ENCODE measurements around the gene EPSTI1.

The EPSTI1 gene

DNA sequence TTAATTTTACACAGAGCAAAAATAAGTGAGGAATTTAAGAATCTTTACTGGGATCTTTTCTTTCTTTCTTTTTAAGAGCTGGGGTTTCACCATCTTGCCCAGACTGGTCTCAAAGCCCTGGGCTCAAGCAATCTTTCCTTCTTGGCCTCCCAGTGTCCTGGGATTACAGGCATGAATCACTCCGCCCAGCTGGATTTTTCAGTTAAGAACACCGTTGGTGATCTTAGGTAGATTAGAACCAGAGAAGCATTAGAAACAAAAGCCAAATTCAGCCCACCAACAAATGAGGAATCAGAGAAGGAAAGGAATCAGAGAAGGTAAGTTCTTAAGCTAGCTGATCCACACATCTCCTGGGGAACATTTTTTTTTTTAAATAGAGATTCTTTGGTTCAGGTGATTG is 34.2 kb downstream of the EPSTI1 start:
- TF ChIP-seq, protein P1, sequence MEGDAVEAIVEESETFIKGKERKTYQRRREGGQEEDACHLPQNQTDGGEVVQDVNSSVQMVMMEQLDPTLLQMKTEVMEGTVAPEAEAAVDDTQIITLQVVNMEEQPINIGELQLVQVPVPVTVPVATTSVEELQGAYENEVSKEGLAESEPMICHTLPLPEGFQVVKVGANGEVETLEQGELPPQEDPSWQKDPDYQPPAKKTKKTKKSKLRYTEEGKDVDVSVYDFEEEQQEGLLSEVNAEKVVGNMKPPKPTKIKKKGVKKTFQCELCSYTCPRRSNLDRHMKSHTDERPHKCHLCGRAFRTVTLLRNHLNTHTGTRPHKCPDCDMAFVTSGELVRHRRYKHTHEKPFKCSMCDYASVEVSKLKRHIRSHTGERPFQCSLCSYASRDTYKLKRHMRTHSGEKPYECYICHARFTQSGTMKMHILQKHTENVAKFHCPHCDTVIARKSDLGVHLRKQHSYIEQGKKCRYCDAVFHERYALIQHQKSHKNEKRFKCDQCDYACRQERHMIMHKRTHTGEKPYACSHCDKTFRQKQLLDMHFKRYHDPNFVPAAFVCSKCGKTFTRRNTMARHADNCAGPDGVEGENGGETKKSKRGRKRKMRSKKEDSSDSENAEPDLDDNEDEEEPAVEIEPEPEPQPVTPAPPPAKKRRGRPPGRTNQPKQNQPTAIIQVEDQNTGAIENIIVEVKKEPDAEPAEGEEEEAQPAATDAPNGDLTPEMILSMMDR (conservative IDR thresholded peaks at IDR 0.05; ENCODE audit: low read depth, low read length), result no peak
- no peaks in the 10 kb centered on the region for H3K4me1 ChIP-seq (ENCODE audit: low read depth, poor library complexity, severe bottlenecking)
- H2AFZ ChIP-seq (ENCODE audit: low read depth), result no peak overlapping the region
- H4K20me1 ChIP-seq (ENCODE audit: insufficient read depth), result no peaks in the 10 kb centered on the region
- H3K9ac ChIP-seq, result no peak overlapping the region
- no peaks in the 10 kb centered on the region for H3K79me2 ChIP-seq (ENCODE audit: insufficient read depth, low read depth)
- no peaks in the 10 kb centered on the region for H3K36me3 ChIP-seq (ENCODE audit: insufficient read depth)
- H3K27ac ChIP-seq, result no peak overlapping the region
- no peaks in the 10 kb centered on the region for H3K27me3 ChIP-seq (ENCODE audit: insufficient read depth, low read depth)
- H3K4me2 ChIP-seq, result no peak overlapping the region
- no peak overlapping the region for H3K4me3 ChIP-seq (IDR thresholded peaks at IDR 0.05; ENCODE audit: insufficient read depth, low read depth, low read length)

DNA sequence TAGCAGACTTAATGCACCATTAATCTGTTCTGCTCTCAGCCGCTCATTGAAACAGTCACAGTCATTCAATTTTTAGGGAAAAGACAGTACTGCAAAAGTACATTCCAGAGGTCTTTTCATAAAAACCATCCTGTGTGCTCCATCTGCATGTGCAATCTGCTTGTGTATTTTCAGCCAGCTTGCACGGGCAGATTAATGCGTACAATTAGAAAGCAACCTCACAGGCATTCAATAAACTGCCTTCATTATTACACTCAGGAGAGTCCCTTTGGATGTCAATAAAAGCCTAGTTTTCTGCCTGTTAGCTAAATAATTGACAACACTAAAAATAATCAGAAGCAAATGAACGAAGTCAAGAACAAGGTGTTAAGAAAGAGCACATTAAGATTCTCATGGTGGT is 41.9 kb downstream of the EPSTI1 start:
- H2AFZ ChIP-seq (ENCODE audit: low read depth), result no peak overlapping the region
- H4K20me1 ChIP-seq (ENCODE audit: insufficient read depth), result no peaks in the 10 kb centered on the region
- no peaks in the 10 kb centered on the region for H3K36me3 ChIP-seq (ENCODE audit: insufficient read depth)
- no peaks in the 10 kb centered on the region for H3K79me2 ChIP-seq (ENCODE audit: insufficient read depth, low read depth)
- no peak overlapping the region for H3K27ac ChIP-seq
- TF ChIP-seq, protein P1 (conservative IDR thresholded peaks at IDR 0.05; ENCODE audit: low read depth, low read length), result no peak
- H3K4me1 ChIP-seq (ENCODE audit: low read depth, poor library complexity, severe bottlenecking), result no peaks in the 10 kb centered on the region
- no peak overlapping the region for H3K4me3 ChIP-seq (IDR thresholded peaks at IDR 0.05; ENCODE audit: insufficient read depth, low read depth, low read length)
- H3K9ac ChIP-seq, result no peak overlapping the region
- H3K27me3 ChIP-seq (ENCODE audit: insufficient read depth, low read depth), result no peaks in the 10 kb centered on the region
- no peak overlapping the region for H3K4me2 ChIP-seq

DNA sequence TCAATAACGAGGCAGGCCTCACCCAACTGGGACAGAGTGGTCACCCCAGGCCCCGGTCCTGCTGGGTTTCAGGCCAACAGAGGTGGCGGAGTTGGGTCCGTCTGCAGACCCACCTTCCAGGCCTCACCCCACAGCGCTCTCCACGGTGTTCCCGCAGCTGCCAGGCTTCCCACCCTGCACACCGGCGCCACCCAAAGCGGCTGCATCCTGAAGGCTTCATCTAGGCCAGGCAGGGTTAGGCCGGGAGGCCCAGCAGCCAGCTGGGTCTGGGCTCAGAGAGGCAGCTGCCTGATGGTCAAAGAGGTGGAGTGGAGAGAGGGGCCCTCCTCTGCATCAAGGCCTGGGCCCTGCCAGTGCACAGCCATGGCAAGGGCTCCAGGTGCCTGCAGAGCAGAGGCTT is 44.1 kb downstream of the EPSTI1 start:
- no peaks in the 10 kb centered on the region for H3K4me1 ChIP-seq (ENCODE audit: low read depth, poor library complexity, severe bottlenecking)
- TF ChIP-seq, protein P1 (conservative IDR thresholded peaks at IDR 0.05; ENCODE audit: low read depth, low read length), result no peak
- H3K4me3 ChIP-seq (IDR thresholded peaks at IDR 0.05; ENCODE audit: insufficient read depth, low read depth, low read length), result no peak overlapping the region
- H3K36me3 ChIP-seq (ENCODE audit: insufficient read depth), result no peaks in the 10 kb centered on the region
- no peak overlapping the region for H2AFZ ChIP-seq (ENCODE audit: low read depth)
- H3K27ac ChIP-seq, result no peak overlapping the region
- no peaks in the 10 kb centered on the region for H4K20me1 ChIP-seq (ENCODE audit: insufficient read depth)
- no peaks in the 10 kb centered on the region for H3K79me2 ChIP-seq (ENCODE audit: insufficient read depth, low read depth)
- no peak overlapping the region for H3K9ac ChIP-seq
- H3K27me3 ChIP-seq (ENCODE audit: insufficient read depth, low read depth), result no peaks in the 10 kb centered on the region
- H3K4me2 ChIP-seq, result no peak overlapping the region

DNA sequence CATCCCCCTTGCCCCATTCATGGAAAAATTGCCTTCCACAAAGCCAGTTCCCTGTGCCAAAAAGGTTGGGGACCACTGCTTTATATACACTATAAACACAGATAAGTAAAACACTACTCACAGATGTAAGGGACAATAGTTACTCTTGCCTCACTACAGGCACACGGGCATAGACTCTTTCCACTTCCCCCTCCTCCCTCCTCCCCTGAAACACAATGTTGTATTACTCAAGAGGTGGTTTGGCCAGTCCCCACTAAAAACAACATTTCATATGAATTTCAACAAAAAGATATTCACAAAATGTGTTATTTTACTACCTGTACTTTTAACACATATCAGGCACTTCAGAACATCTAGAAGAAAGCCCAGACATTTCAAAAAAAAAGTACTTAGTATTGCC is 45.1 kb downstream of the EPSTI1 start:
- H3K4me3 ChIP-seq (IDR thresholded peaks at IDR 0.05; ENCODE audit: insufficient read depth, low read depth, low read length), result no peak overlapping the region
- TF ChIP-seq, protein P1 (conservative IDR thresholded peaks at IDR 0.05; ENCODE audit: low read depth, low read length), result no peak

More for the DNA sequence above, 45.1 kb downstream of the EPSTI1 start:
- no peak overlapping the region for H3K27ac ChIP-seq
- no peaks in the 10 kb centered on the region for H3K4me1 ChIP-seq (ENCODE audit: low read depth, poor library complexity, severe bottlenecking)
- H3K27me3 ChIP-seq (ENCODE audit: insufficient read depth, low read depth), result no peaks in the 10 kb centered on the region
- no peak overlapping the region for H2AFZ ChIP-seq (ENCODE audit: low read depth)
- H3K9ac ChIP-seq, result no peak overlapping the region
- no peaks in the 10 kb centered on the region for H4K20me1 ChIP-seq (ENCODE audit: insufficient read depth)
- H3K4me2 ChIP-seq, result no peak overlapping the region
- H3K36me3 ChIP-seq (ENCODE audit: insufficient read depth), result no peaks in the 10 kb centered on the region
- H3K79me2 ChIP-seq (ENCODE audit: insufficient read depth, low read depth), result no peaks in the 10 kb centered on the region

All from KMS-11 (cell line).